IPS DF 4.7 (cell line): Measurements from ENCODE around the gene DDN.

Source experiments
- DNase-seq: peaks from one replicate; pipeline ENCODE4 v3.0.0-alpha.2; 2013; ENCODE audit warnings: low spot score; ENCODE audit errors: extremely low read depth

Gene DDN

DNA sequence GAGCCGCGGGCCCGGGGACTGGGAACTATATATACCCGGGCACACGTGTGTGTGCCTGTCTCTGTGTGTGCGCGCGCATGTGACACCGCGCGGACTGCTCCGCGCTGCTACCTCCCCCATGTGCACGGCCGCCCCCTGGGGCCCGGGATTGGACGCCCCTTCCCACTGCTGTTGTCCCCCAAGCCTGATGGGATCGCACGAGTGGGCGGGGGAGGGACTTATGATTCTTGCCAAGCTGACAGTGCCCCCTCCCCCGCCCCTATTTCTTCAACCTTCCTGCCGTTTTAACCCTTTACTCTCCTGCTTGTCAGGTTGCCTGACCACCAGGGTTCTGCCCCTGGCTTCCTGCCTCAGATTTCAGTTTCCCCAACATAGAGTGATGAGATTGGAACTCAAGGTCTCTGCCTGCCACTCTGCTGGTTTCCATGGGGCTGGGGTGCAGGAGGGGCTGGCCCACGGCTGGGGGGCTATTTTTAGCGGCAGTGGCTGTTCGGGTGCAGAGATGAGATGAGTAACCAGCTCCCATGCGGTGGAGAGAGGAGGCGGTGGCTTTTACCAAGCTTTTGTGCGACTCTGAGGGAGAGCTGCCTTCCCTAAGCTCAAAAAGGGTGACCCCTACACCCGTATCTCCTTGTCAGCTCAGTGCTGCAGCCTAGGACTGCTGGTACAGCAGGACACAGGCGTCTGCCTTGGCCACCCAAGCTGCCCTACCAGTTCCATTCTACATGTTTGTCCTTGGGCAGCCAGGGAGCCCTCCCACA lies at the start of gene DDN:
Gene DDN (minus strand): TSS at position 5 of the 761 bp plus-strand sequence. CDS start 88 bp downstream, outside the sequence.
- DNase-seq = no peak

GRCh38 chr12:49048953-49049352 lies 49.8 kb upstream of the DDN start:
- DNase-seq = no peak

DNA sequence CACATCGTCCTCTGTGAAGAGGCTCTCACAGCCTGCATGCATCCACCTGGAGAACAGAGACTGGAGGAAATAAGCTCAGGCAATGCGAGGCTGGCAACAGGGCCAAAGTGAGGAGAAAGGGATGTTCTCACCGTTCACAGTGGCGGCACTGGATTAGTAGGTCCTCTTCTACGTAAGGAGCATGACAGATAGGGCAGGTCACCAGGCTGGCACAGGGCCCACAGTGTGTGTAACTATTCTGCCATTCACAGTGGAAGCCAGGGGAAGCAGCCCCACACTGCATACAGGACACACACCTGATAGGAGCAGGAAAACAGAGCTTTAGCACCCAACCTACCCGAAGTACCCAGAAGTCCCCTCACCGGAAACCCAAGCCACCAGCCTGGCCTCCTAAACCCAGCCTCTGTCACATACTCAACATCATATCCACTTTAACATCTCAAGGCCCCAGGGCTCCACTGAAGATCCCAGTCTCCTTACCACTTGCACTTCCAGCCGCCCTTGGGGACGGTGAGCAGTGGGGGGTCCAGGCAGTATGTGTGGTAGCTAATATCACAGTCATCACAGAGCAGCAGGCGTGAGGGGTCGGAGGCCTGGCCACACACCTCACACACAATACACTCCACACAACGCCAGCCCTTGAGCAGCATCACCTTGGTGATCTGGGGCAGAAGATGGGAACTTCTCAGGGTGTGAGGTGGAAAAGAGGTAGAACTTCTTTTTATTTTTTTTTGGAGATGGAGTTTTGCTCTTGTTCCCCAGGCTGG lies 47.1 kb upstream of the DDN start:
- DNase-seq = no peak

DNA sequence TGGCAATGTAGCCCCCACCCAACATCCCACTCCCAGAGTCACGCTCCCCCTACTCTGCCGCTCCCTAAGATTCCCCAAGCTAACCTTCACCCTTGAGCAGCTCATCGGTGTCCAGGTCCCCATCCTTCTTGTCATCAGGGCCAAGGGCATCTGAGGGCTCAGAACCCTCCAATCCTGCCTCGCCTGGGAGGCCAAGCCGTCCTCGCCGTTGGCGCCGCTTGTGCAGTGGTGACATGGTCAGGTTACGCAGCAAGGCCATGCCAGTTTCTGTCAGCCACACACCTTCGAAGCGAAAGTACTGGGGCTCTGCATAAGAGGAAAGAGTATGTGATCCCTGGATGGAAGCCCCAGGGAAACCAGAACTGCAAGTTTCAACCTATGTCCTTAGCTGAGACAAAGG lies 45.5 kb upstream of the DDN start:
- DNase-seq = no peak

GRCh38 chr12:49043856-49044258 lies 44.7 kb upstream of the DDN start:
- peak; percentile 30 for DNase-seq

GRCh38 chr12:49043241-49043640 lies 44.1 kb upstream of the DDN start:
- DNase-seq = no peak

GRCh38 chr12:49041881-49042484 lies 42.8 kb upstream of the DDN start:
- no peak for DNase-seq

DNA sequence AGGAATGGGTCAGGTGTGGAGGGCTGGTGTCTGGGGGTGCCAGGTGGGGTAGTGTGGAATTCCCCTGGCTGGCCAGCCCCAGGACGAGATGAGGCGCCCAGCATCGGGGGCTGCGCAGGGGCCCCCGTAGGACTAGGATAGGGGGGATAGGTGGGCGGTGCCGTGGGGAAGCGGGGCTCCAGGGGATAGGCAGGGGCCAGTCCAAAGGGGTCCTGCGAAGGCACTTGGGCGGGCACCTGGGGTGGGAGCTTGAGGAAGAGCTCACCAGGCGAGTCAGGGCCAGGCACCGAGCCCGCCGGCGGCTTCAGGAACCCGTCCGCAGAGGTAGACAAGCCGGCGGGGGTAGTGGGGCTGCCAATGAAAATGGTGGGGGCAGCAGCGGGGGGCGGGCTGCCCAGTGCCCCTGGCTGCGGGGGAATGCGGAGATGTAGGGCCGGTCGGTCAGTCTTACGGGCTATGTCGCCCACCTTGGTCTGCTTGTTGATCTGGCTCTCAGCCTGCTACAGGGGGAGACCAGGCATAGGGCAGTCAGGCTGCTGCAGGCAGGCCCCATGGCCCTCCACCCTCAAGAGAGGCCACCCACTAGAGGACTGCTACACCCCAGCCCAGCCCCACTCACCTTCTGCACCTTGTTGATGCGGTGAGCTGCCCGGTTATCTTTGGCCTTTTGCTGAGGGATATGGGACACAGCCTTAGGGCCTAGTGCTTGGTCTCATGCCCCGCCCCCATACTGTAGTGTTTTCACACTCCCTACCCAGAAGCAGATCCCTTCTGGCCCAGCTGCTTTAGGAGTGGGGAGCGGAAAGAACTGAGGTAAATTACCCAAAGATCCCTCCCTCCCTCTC lies 42.1 kb upstream of the DDN start:
- no peak for DNase-seq

- DNase-seq = no peak
Measured at GRCh38 chr12:49040364-49040855, 41.2 kb upstream of the DDN start.

GRCh38 chr12:49039421-49040363 lies 40.5 kb upstream of the DDN start:
- DNase-seq = no peak

DNA sequence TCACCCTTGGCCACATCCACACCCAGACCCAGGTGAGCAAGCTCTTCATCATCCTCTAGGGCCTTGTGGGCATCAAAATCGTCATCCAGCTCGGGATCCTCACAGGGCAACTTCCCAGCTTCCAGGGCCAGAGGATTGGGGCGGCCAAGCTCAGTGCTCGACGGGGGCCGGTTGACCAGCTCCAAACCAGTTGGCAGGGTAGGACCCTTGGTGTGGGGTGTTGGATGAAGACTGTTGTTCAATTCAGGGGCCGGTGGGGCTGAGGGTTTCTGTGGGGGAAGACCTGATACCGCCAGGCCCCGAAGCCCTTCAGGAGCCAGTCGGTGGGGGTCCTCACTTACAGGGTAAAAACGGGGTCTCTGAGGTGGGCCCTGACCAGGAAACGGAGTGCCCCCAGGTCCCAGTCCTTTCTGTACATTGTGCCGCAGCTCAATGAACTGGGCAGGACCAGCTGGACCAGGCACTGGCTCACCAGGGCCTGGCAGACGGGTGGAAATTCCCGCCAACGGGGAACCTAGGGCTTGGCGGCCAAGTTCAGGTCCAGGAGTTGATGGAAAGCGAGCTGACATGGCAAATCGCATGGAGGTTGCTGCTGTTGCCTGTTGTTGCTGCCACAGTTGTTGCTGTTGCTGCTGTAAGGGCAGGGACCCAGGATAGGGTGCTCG lies 39.2 kb upstream of the DDN start:
- no peak for DNase-seq

- no peak for DNase-seq
Measured at GRCh38 chr12:49037947-49038237, 38.7 kb upstream of the DDN start.

DNA sequence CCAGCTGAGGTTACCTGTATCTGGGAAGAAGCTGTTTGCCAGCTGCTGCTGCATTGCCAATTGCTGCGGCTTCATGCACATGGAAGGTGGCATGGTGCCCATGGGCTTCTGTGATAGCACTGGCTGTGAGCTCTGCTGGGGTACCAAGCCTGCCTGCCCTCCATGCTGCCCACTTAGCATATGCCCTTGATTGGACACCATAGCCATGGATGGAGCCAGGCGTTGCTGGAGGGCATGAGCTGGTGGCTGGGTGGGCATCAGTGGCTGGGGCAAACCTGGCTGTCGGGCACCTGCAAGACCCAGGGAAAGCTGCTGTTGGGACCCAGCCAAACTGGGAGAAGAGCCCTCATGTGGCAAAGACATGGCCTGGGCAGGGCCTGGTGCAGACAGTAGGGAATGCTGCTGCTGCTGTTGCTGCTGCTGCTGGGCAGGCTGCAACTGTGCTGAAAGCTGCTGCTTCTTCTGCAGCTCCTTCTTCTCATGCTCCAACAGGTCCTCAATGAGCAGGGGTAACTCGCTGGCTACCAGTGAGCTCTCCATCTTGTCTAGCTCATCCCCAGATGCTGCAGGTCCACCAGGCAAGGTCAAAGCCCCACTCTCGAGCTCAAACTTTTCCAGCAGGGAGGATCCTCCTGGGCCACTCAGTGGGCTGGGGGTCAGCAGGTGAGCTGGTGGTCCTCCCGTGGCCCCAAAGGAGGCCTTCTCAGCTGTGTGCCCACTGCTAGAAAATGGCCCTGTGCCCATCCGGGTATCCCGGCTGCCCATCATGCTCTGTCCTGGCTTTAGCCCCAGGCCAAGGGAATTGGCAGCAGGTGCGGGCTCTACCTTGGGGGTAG lies 38.2 kb upstream of the DDN start:
- DNase-seq = no peak

DNA sequence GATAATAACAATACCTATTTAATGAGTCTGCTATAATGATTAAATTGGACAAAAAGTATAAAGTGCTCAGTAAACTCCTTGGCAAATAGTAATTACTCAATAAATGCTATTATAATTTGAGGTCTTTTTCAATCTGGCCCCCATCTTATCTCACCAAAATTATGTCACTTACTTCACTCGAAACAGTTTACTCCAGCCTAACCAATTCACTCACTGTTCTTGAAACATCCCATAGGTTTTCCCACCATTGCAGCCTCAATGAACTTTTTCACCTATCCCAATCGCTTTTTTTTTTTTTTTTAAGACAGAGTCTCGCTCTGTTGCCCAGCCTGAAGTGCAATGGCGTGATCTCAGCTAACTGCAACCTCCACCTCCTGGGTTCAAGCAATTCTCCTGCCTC lies 36.9 kb upstream of the DDN start:
- no peak for DNase-seq

GRCh38 chr12:49034286-49034622 lies 35.1 kb upstream of the DDN start:
- no peak for DNase-seq

GRCh38 chr12:49033611-49034285 lies 34.6 kb upstream of the DDN start:
- no peak for DNase-seq

DNA sequence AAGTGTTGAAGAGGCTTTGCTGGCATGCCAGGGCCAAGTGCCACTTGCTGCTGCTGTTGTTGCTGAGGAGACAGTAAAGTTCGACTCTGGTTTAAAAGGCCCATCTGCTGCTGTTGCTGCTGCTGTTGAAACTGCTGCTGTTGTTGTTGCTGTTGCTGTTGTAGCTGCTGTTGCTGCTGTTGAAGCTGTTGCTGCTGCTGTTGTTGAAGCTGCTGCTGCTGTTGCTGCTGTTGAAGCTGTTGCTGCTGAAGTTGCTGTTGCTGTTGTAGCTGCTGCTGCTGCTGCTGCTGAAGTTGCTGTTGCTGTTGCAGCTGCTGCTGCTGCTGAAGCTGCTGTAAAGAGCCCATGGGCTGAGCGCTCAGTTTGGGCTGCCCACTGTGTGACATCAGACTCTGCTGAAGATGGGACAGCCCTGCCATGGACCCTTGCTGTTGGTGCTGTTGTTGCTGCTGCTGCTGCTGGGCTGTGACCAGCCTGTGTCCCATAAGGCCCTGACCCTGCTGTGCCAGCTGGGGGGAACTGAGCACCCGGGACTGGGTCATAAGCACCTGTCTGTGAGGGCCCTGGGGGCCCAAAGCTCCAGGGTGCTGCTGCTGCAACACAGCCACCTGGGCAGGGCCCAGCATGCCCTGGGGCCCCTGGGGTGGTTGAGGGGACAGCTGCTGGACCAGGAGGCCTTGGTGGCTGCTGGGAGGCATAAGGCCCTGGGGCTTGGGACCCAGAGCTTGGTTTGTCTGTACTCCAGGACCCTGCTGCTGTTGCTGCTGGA lies 33.7 kb upstream of the DDN start:
- no peak for DNase-seq

DNA sequence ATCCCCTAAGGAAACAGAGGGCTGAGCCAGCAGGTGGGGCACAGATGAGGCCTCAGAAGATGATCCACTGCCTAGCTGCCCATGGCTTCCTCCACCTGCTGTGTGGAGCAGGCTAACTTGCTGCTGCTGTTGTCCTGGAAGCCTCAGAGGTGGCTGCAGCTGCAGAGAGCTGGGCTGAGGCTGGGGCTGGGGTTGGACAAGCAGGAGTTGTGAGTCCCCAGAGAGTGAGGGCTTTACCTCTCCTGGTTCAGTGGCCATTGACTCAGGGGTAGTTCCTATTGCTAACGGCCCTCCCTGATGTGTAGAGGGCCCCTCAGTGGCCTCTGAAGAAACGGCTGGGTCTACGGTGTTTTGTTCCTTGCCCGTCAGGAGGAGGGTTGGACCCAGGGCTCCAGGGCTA lies 33.1 kb upstream of the DDN start:
- DNase-seq = no peak
